Osteocyte (in vitro differentiated cells): ENCODE measurements around the gene TMEM117. TPM values are rescaled to one million over a fixed set of nuclear protein-coding genes. Genes with fewer than 3 reads are reported as not detected.

ENCODE experiments used
- DNase-seq: peaks from one replicate; pipeline ENCODE4 v3.0.0; 2021; ENCODE audit warnings: mixed read lengths; ENCODE audit not compliant: unreplicated experiment; ENCODE audit errors: extremely low spot score
- H3K27ac Mint-ChIP-seq: one replicate; pipeline ENCODE4 v1.8.0; 2021; ENCODE audit warnings: mild to moderate bottlenecking, mixed read lengths; ENCODE audit not compliant: unreplicated experiment
- H3K27me3 Mint-ChIP-seq: one replicate; pipeline ENCODE4 v1.8.0; 2021; ENCODE audit warnings: mixed read lengths; ENCODE audit not compliant: unreplicated experiment
- H3K36me3 Mint-ChIP-seq: one replicate; pipeline ENCODE4 v1.8.0; 2021; ENCODE audit warnings: mixed read lengths; ENCODE audit not compliant: unreplicated experiment
- H3K4me1 Mint-ChIP-seq: one replicate; pipeline ENCODE4 v1.8.0; 2021; ENCODE audit warnings: mixed read lengths; ENCODE audit not compliant: unreplicated experiment
- H3K4me3 Mint-ChIP-seq: one replicate; pipeline ENCODE4 v1.8.0; 2021; ENCODE audit warnings: mild to moderate bottlenecking, moderate library complexity, mixed read lengths; ENCODE audit not compliant: unreplicated experiment
- H3K9me3 Mint-ChIP-seq: one replicate; pipeline ENCODE4 v1.8.0; 2021; ENCODE audit warnings: mixed read lengths; ENCODE audit not compliant: unreplicated experiment
- total RNA-seq: library from RNA; stranded (reverse); gene quantifications from 2 replicates; pipeline ENCODE4 v1.2.1, GENCODE V29; 2021
- TF ChIP-seq, protein P1 (sequence below): fragments of 200-600 bp; sonication (generic); IDR thresholded peaks from 2 replicates; pipeline ENCODE4 v1.5.0; 2021; ENCODE audit warnings: antibody characterized with exemption, mild to moderate bottlenecking, moderate library complexity

TMEM117 gene
- total RNA-seq, 1 donor from 2014 or later = 14.2 TPM

- no peak overlapping the region for H3K4me3 Mint-ChIP-seq
- H3K9me3 Mint-ChIP-seq = peaks cover 8% of the 10 kb centered on the region
- H3K4me1 Mint-ChIP-seq = no peaks in the 10 kb centered on the region
- no peaks in the 10 kb centered on the region for H3K27me3 Mint-ChIP-seq
- H3K36me3 Mint-ChIP-seq = no peaks in the 10 kb centered on the region
- no peak overlapping the region for H3K27ac Mint-ChIP-seq
- TF ChIP-seq, protein P1, sequence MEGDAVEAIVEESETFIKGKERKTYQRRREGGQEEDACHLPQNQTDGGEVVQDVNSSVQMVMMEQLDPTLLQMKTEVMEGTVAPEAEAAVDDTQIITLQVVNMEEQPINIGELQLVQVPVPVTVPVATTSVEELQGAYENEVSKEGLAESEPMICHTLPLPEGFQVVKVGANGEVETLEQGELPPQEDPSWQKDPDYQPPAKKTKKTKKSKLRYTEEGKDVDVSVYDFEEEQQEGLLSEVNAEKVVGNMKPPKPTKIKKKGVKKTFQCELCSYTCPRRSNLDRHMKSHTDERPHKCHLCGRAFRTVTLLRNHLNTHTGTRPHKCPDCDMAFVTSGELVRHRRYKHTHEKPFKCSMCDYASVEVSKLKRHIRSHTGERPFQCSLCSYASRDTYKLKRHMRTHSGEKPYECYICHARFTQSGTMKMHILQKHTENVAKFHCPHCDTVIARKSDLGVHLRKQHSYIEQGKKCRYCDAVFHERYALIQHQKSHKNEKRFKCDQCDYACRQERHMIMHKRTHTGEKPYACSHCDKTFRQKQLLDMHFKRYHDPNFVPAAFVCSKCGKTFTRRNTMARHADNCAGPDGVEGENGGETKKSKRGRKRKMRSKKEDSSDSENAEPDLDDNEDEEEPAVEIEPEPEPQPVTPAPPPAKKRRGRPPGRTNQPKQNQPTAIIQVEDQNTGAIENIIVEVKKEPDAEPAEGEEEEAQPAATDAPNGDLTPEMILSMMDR = no peak
- DNase-seq = no peak
These were observed 265.6 kb downstream of the TMEM117 start for GRCh38 chr12:44101475-44101874.

DNA sequence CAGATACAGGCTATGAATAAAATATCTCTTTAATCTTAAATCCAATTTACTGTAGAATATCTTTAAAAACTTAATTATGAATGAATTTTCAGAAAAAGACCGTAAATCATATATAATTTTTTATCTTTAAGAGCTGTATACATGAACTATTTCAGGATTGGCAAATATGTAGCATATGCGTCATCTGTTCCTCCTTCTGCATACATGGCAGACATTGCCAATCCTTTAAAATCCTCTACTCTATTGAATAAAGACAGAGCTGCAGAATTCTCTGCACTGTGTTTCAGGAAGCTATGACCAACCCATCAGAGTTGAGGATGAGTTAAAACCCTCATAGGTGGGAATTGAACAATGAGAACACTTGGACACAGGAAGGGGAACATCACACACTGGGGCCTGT is 279.0 kb downstream of the TMEM117 start:
- H3K4me1 Mint-ChIP-seq = no peaks in the 10 kb centered on the region
- H3K27ac Mint-ChIP-seq = no peak overlapping the region
- TF ChIP-seq, protein P1 = no peak
- H3K27me3 Mint-ChIP-seq = no peaks in the 10 kb centered on the region
- DNase-seq = no peak
- H3K36me3 Mint-ChIP-seq = no peaks in the 10 kb centered on the region
- no peak overlapping the region for H3K4me3 Mint-ChIP-seq
- H3K9me3 Mint-ChIP-seq = no peaks in the 10 kb centered on the region

DNA sequence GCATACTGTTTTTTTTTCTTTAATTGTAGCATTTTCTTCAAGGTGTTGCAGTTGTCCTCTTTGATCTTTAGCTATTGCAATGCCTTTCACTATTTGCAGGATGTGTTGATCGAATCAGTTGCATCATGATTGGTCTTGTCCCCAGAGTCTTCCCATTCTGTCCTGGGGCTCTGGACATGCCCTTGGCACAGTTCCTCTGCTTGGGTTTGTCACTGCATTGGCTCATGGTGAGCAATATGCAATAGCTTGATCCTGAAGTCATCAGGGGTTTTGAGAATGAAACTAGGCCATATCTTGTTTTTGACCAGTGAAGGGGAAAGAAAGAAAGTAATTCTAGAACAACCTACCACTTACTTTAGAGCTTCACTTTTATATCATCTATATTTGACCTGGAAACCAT is 281.5 kb downstream of the TMEM117 start:
- no peak for DNase-seq
- Mint-ChIP-seq H3K4me3 (no peak overlapping the region), H3K36me3 (no peaks in the 10 kb centered on the region), H3K9me3 (peaks cover 5% of the 10 kb centered on the region), H3K27me3 (no peaks in the 10 kb centered on the region), H3K4me1 (no peaks in the 10 kb centered on the region), H3K27ac (no peak overlapping the region)
- TF ChIP-seq, protein P1 = no peak

DNA sequence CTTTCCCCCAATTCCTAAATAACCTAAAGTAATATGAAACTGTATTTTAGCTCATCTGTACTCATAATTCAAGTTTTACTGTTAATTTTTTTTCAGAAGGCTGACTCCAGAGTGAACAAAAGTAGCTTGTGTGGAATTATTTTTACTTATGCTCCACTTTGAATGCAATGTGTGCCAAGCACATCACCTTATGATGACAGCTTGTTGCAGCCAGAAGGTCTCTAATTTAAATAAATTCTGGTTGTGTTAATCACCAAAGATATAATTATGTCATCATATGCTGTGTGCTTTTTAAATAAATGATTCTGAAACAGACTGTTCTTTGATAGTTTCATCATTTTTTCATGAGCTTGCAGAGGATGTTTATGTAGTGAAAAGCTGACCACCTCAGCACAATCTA is 283.1 kb downstream of the TMEM117 start:
- Mint-ChIP-seq H3K9me3 (peaks cover 10% of the 10 kb centered on the region), H3K27me3 (no peaks in the 10 kb centered on the region), H3K4me1 (no peaks in the 10 kb centered on the region), H3K36me3 (no peaks in the 10 kb centered on the region), H3K27ac (no peak overlapping the region), H3K4me3 (no peak overlapping the region)
- DNase-seq = no peak
- TF ChIP-seq, protein P1 = no peak

DNA sequence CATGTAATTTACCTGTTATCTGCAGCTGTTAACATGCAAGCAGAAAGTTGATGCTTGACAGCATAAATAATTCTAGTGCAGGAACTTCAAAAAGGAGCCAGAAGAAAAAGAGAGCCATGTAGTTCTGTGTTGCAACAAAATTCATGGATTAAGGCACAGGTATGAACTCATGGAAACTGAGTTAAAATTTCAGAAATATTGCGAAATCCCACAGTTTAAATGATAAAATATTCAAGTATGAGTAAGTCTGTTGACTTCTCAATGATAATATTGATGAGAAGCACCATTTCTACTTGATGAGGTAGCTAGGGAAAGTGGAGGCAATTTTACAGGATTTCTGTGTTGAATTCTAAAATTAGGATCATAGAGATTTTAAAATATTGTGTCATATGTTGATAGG is 290.9 kb downstream of the TMEM117 start:
- H3K36me3 Mint-ChIP-seq = no peaks in the 10 kb centered on the region
- peaks cover 5% of the 10 kb centered on the region for H3K9me3 Mint-ChIP-seq
- TF ChIP-seq, protein P1 = no peak
- no peaks in the 10 kb centered on the region for H3K4me1 Mint-ChIP-seq
- DNase-seq = no peak
- no peak overlapping the region for H3K4me3 Mint-ChIP-seq
- H3K27ac Mint-ChIP-seq = no peak overlapping the region
- no peaks in the 10 kb centered on the region for H3K27me3 Mint-ChIP-seq
